ENCODE data around the gene YWHAH. TPM values are rescaled to one million over a fixed set of nuclear protein-coding genes. Genes with fewer than 3 reads are reported as not detected.

Gene YWHAH
- total and polyA plus RNA-seq, 2 of the 8 experiments (the other 6 are each of a cell fraction or from before 2014, with no cell fraction given): 146 to 247 TPM

DNA sequence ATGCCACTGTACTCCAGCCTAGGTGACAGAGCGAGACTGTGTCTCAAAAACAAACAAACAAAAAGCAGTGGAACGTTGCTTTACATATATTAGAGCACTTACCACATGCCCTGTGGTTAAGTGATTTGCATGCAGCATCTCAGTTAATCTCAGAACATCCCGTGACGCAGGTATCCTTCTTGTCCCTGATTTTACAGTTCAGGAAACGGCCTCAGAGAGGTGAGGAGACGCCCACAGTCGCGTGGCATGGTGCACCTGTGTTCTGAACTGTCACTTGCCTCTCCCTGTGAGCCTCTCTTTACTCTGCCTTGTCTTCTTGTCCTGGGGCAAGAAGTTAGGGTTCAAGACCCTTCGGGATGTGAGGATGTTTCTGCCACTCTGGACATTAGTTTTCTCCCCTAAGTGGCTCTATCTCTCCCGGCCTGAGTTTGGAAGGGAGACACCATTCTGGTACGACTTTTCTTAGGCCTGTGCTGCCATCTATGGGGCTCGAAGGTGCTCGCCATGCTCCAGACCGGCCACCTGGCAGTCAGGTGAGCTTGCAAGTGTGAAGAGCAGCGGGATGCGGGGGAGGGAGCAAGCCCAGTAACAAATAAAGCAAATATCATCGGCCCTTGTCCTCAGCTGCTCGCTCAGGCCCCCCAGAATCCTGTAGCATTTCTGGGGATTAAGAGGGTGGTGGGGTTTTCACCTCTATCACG is 25.6 kb downstream of the YWHAH start:
- H2BK20ac ChIP-seq (ENCODE audit: low read length): no peak overlapping the region
- no peak overlapping the region for H3K27ac ChIP-seq (ENCODE audit: low read depth, low read length)
- WGBS, 2 experiments (ENCODE audit: extremely low coverage in 1 of 2, insufficient coverage in 1 of 2, insufficient read length in 1 of 2, insufficient replicate concordance in 2 of 2, low coverage in 1 of 2, low lambda C conversion rate in 2 of 2, missing lambda C conversion rate in 1 of 2): 44% methylated on average over 19 of the region's 19 CpGs; no CpG with 5 or more reads in 1 of the 2 experiments
- H4K8ac ChIP-seq (ENCODE audit: extremely low read depth, insufficient read depth, low read length): no peak overlapping the region
- peaks cover 0 to 2% (median 0%) of the 10 kb centered on the region in 4 experiments; a peak in 1 of 7 replicates for H3K4me1 ChIP-seq (replicated peaks in 1 of 4; ENCODE audit: control insufficient read depth in 3 of 4, insufficient read depth in 4 of 4, low read length in 3 of 4)
- H3K79me2 ChIP-seq (ENCODE audit: control insufficient read depth in 1 of 2, insufficient read depth in 2 of 2, low read length in 2 of 2): no peaks in the 10 kb centered on the region
- no peak overlapping the region for H3K56ac ChIP-seq (replicated peaks; ENCODE audit: insufficient read length, low read depth, low read length)
- H3K79me1 ChIP-seq (ENCODE audit: low read depth, low read length): no peaks in the 10 kb centered on the region
- peaks cover 6% of the 10 kb centered on the region; the same call in 1 of the 2 replicates for H3K23me2 ChIP-seq (ENCODE audit: low read depth, low read length)
- DNase-seq (ENCODE audit: low read depth in 1 of 2, low spot score in 2 of 2) (peak; percentile 74 to 83), FAIRE-seq (peak; percentile 96)
- H3K27me3 ChIP-seq (replicated peaks in 1 of 4; ENCODE audit: control insufficient read depth in 3 of 4, extremely low read depth in 1 of 4, insufficient read depth in 3 of 4, low read length in 3 of 4): peaks cover 0 to 7% (median 2%) of the 10 kb centered on the region in 4 experiments; a peak in 3 of 7 replicates
- H3K4me3 ChIP-seq (ENCODE audit: extremely low read depth in 1 of 4, insufficient read depth in 2 of 4, low read depth in 3 of 4, low read length in 4 of 4): peak overlapping the region; percentile 36 to 88 (median 68)
- H3K18ac ChIP-seq (ENCODE audit: extremely low read depth, low read length): no peak overlapping the region
- H2BK120ac ChIP-seq (replicated peaks; ENCODE audit: low read depth, low read length): no peak overlapping the region
- no peak overlapping the region for H2BK5ac ChIP-seq (ENCODE audit: low read depth, low read length)
- H3K14ac ChIP-seq (ENCODE audit: insufficient read length): no peak overlapping the region
- no peak overlapping the region; a peak in 1 of 7 replicates for H3K9ac ChIP-seq (replicated peaks in 1 of 4; ENCODE audit: extremely low read depth in 1 of 4, low read depth in 3 of 4, low read length in 3 of 4)
- H3K4ac ChIP-seq (replicated peaks; ENCODE audit: insufficient read length, low read depth, low read length): no peak overlapping the region
- no peak overlapping the region for H4K5ac ChIP-seq (ENCODE audit: insufficient read length, low read depth, low read length)
- H2AK5ac ChIP-seq (ENCODE audit: low read depth, low read length): no peak overlapping the region
- H4K91ac ChIP-seq (replicated peaks; ENCODE audit: insufficient read length, low read length): no peak overlapping the region
- H3K23ac ChIP-seq (ENCODE audit: insufficient read length): no peak overlapping the region
- no peaks in the 10 kb centered on the region for H4K20me1 ChIP-seq (replicated peaks in 1 of 2; ENCODE audit: control insufficient read depth in 1 of 2, insufficient read depth in 2 of 2, low read length in 2 of 2)
- H3K4me2 ChIP-seq (ENCODE audit: insufficient read depth in 1 of 2, low read depth in 2 of 2, low read length in 2 of 2): peak overlapping the region; percentile 41 to 97
- ChIA-PET CTCF (ENCODE audit: partially characterized antibody) (interaction anchor here (0.6 to 15.0 kb wide), 86 partner anchors 9 to 516 kb away, joined by 3 to 243 read pairs (median 4); partner anchors contain the start of genes PISD, PRR14L, SLC5A1 and YWHAH), POLR2A (ENCODE audit: partially characterized antibody) (interaction anchor here (0.5 to 1.3 kb wide), 8 partner anchors 10 to 1955 kb away, joined by 3 to 4 read pairs (median 3); partner anchors contain the start of gene DEPDC5)
- H2BK12ac ChIP-seq (ENCODE audit: low read depth, low read length): peak overlapping the region; percentile 1; the same call in 1 of the 2 replicates
- no peaks in the 10 kb centered on the region for H3K9me3 ChIP-seq (ENCODE audit: insufficient read depth in 2 of 2, low read depth in 1 of 2, low read length in 1 of 2)
- H2BK15ac ChIP-seq (ENCODE audit: low read length): no peak overlapping the region; the same call in 1 of the 2 replicates
- H3K36me3 ChIP-seq (ENCODE audit: control insufficient read depth in 2 of 4, insufficient read depth in 4 of 4, low read length in 3 of 4): no peaks in the 10 kb centered on the region
- peak overlapping the region; percentile 87 for H2AFZ ChIP-seq (ENCODE audit: low read length)
- TF ChIP-seq ATF2 (IDR thresholded peaks at IDR 0.05; ENCODE audit: low read length): no peak
- no peak for TF ChIP-seq MAFK (IDR thresholded peaks at IDR 0.05; ENCODE audit: low read depth, low read length)
- no peak for TF ChIP-seq PHF8 (conservative IDR thresholded peaks at IDR 0.05; ENCODE audit: low read depth, low read length)
- TF ChIP-seq TAF7 (optimal IDR thresholded peaks at IDR 0.05; ENCODE audit: borderline replicate concordance, low read depth, low read length): no peak
- TF ChIP-seq SIRT6 (IDR thresholded peaks at IDR 0.05; ENCODE audit: low read length): no peak
- TF ChIP-seq CTCF (IDR thresholded peaks at IDR 0.05; ENCODE audit: control extremely low read depth in 1 of 3, insufficient read depth in 1 of 3, low read depth in 1 of 3, low read length in 3 of 3): peak; percentile 86 to 90 (median 87)
- no peak for TF ChIP-seq SP2 (IDR thresholded peaks at IDR 0.05; ENCODE audit: low read length)

Data from H1 (cell line).